ENCODE data around the gene SIRT6.
A peak's percentile ranks its signal among the peaks of the same experiment; 100 is the strongest.
"Not testable (repeated sequence)": the region's sequence is repeated elsewhere in the genome, so short reads cannot be mapped to it uniquely, and the experiment has no call there.

The SIRT6 gene

GRCh38 chr19:4138445-4138844 lies 43.9 kb downstream of the SIRT6 start:
- no peak for TF ChIP-seq ZNF274 (IDR thresholded peaks at IDR 0.05; ENCODE audit: low read depth, low read length)
- TF ChIP-seq SUZ12 (IDR thresholded peaks at IDR 0.05; ENCODE audit: extremely low read depth, insufficient read depth, insufficient read length), result no peak
- no peak for TF ChIP-seq YY1 (IDR thresholded peaks at IDR 0.05; ENCODE audit: insufficient read depth, insufficient read length)
- Histone ChIP-seq H3K4me1 (ENCODE audit: insufficient read depth, insufficient read length) (no peaks in the 10 kb centered on the region), H3K9me3 (ENCODE audit: insufficient read depth, low read length) (no peaks in the 10 kb centered on the region), H3K9ac (ENCODE audit: insufficient read length, low read depth) (no peak overlapping the region), H3K27me3 (ENCODE audit: insufficient read depth, insufficient read length) (no peaks in the 10 kb centered on the region), H3K36me3 (ENCODE audit: insufficient read depth, insufficient read length, low read length) (no peaks in the 10 kb centered on the region), H3K4me3 (ENCODE audit: insufficient read length, low read depth) (no peak overlapping the region)
- no peak for DNase-seq (ENCODE audit: low read depth, low spot score)

- Histone ChIP-seq H3K4me3 (ENCODE audit: insufficient read length, low read depth) (no peak overlapping the region), H3K9ac (ENCODE audit: insufficient read length, low read depth) (no peak overlapping the region), H3K9me3 (ENCODE audit: insufficient read depth, low read length) (no peaks in the 10 kb centered on the region), H3K4me1 (ENCODE audit: insufficient read depth, insufficient read length) (no peaks in the 10 kb centered on the region), H3K27me3 (ENCODE audit: insufficient read depth, insufficient read length) (no peaks in the 10 kb centered on the region), H3K36me3 (ENCODE audit: insufficient read depth, insufficient read length, low read length) (no peaks in the 10 kb centered on the region)
- TF ChIP-seq YY1 (IDR thresholded peaks at IDR 0.05; ENCODE audit: insufficient read depth, insufficient read length) (no peak), SUZ12 (IDR thresholded peaks at IDR 0.05; ENCODE audit: extremely low read depth, insufficient read depth, insufficient read length) (no peak), ZNF274 (IDR thresholded peaks at IDR 0.05; ENCODE audit: low read depth, low read length) (no peak)
- no peak for DNase-seq (ENCODE audit: low read depth, low spot score)
Observed at GRCh38 chr19:4136680-4137088, 45.7 kb downstream of the SIRT6 start.

- not testable (repeated sequence) for H3K9me3 ChIP-seq (ENCODE audit: insufficient read depth, low read length); DNase-seq (ENCODE audit: low read depth, low spot score); H3K9ac ChIP-seq (ENCODE audit: insufficient read length, low read depth); H3K4me1 ChIP-seq (ENCODE audit: insufficient read depth, insufficient read length); H3K36me3 ChIP-seq (ENCODE audit: insufficient read depth, insufficient read length, low read length); H3K27me3 ChIP-seq (ENCODE audit: insufficient read depth, insufficient read length); H3K4me3 ChIP-seq (ENCODE audit: insufficient read length, low read depth)
Observed at GRCh38 chr19:4135386-4135785, 47.0 kb downstream of the SIRT6 start.

GRCh38 chr19:4134351-4134750 lies 48.0 kb downstream of the SIRT6 start:
- Histone ChIP-seq H3K9me3 (ENCODE audit: insufficient read depth, low read length) (no peaks in the 10 kb centered on the region), H3K9ac (ENCODE audit: insufficient read length, low read depth) (peak overlapping the region; percentile 12), H3K4me1 (ENCODE audit: insufficient read depth, insufficient read length) (no peaks in the 10 kb centered on the region), H3K27me3 (ENCODE audit: insufficient read depth, insufficient read length) (no peaks in the 10 kb centered on the region), H3K4me3 (ENCODE audit: insufficient read length, low read depth) (no peak overlapping the region), H3K36me3 (ENCODE audit: insufficient read depth, insufficient read length, low read length) (no peaks in the 10 kb centered on the region)
- TF ChIP-seq ZNF274 (IDR thresholded peaks at IDR 0.05; ENCODE audit: low read depth, low read length), result no peak
- no peak for TF ChIP-seq YY1 (IDR thresholded peaks at IDR 0.05; ENCODE audit: insufficient read depth, insufficient read length)
- no peak for TF ChIP-seq SUZ12 (IDR thresholded peaks at IDR 0.05; ENCODE audit: extremely low read depth, insufficient read depth, insufficient read length)
- no peak for DNase-seq (ENCODE audit: low read depth, low spot score)

GRCh38 chr19:4130744-4131438 lies 51.5 kb downstream of the SIRT6 start:
- no peak for TF ChIP-seq YY1 (IDR thresholded peaks at IDR 0.05; ENCODE audit: insufficient read depth, insufficient read length)
- no peak for TF ChIP-seq ZNF274 (IDR thresholded peaks at IDR 0.05; ENCODE audit: low read depth, low read length)
- TF ChIP-seq SUZ12 (IDR thresholded peaks at IDR 0.05; ENCODE audit: extremely low read depth, insufficient read depth, insufficient read length), result no peak
- DNase-seq (ENCODE audit: low read depth, low spot score), result no peak
- Histone ChIP-seq H3K9me3 (ENCODE audit: insufficient read depth, low read length) (no peaks in the 10 kb centered on the region), H3K36me3 (ENCODE audit: insufficient read depth, insufficient read length, low read length) (no peaks in the 10 kb centered on the region), H3K27me3 (ENCODE audit: insufficient read depth, insufficient read length) (no peaks in the 10 kb centered on the region), H3K4me1 (ENCODE audit: insufficient read depth, insufficient read length) (no peaks in the 10 kb centered on the region), H3K4me3 (ENCODE audit: insufficient read length, low read depth) (no peak overlapping the region), H3K9ac (ENCODE audit: insufficient read length, low read depth) (no peak overlapping the region)

GRCh38 chr19:4129050-4129449 lies 53.3 kb downstream of the SIRT6 start:
- not testable (repeated sequence) for H3K27me3 ChIP-seq (ENCODE audit: insufficient read depth, insufficient read length); H3K9ac ChIP-seq (ENCODE audit: insufficient read length, low read depth); H3K9me3 ChIP-seq (ENCODE audit: insufficient read depth, low read length); DNase-seq (ENCODE audit: low read depth, low spot score); H3K4me3 ChIP-seq (ENCODE audit: insufficient read length, low read depth); H3K4me1 ChIP-seq (ENCODE audit: insufficient read depth, insufficient read length); H3K36me3 ChIP-seq (ENCODE audit: insufficient read depth, insufficient read length, low read length)

GRCh38 chr19:4127322-4127721 lies 55.0 kb downstream of the SIRT6 start:
- not testable (repeated sequence) for DNase-seq (ENCODE audit: low read depth, low spot score); H3K4me3 ChIP-seq (ENCODE audit: insufficient read length, low read depth); H3K27me3 ChIP-seq (ENCODE audit: insufficient read depth, insufficient read length); H3K4me1 ChIP-seq (ENCODE audit: insufficient read depth, insufficient read length); H3K9ac ChIP-seq (ENCODE audit: insufficient read length, low read depth); H3K9me3 ChIP-seq (ENCODE audit: insufficient read depth, low read length); H3K36me3 ChIP-seq (ENCODE audit: insufficient read depth, insufficient read length, low read length)

GRCh38 chr19:4124638-4125037 lies 57.7 kb downstream of the SIRT6 start:
- peak overlapping the region; percentile 65 for H3K9ac ChIP-seq (ENCODE audit: insufficient read length, low read depth)
- no peaks in the 10 kb centered on the region for H3K27me3 ChIP-seq (ENCODE audit: insufficient read depth, insufficient read length)
- DNase-seq (ENCODE audit: low read depth, low spot score), result no peak
- TF ChIP-seq ZNF274 (IDR thresholded peaks at IDR 0.05; ENCODE audit: low read depth, low read length), result no peak
- TF ChIP-seq YY1 (IDR thresholded peaks at IDR 0.05; ENCODE audit: insufficient read depth, insufficient read length), result no peak
- no peak for TF ChIP-seq SUZ12 (IDR thresholded peaks at IDR 0.05; ENCODE audit: extremely low read depth, insufficient read depth, insufficient read length)
- H3K9me3 ChIP-seq (ENCODE audit: insufficient read depth, low read length), result no peaks in the 10 kb centered on the region
- peaks cover 17% of the 10 kb centered on the region for H3K36me3 ChIP-seq (ENCODE audit: insufficient read depth, insufficient read length, low read length)
- H3K4me1 ChIP-seq (ENCODE audit: insufficient read depth, insufficient read length), result peaks cover 8% of the 10 kb centered on the region
- H3K4me3 ChIP-seq (ENCODE audit: insufficient read length, low read depth), result peak overlapping the region; percentile 81
